CD4-positive, alpha-beta T cell (primary cell): ENCODE results near the gene ZBTB4. TPM values are rescaled to one million over a fixed set of nuclear protein-coding genes. Genes with fewer than 3 reads are reported as not detected.

Experiments used
- ATAC-seq: fragments of 200-7000 bp; cut with Tn5 transposase; one replicate; pipeline ENCODE4 v1.10.0; 2022; ENCODE audit warnings: mild to moderate bottlenecking; ENCODE audit not compliant: poor library complexity
- CTCF ChIA-PET: fragments of 350-600 bp; sonication (Branson Sonifier 250); formaldehyde crosslinking; loops from one replicate; lab custom pipeline; 2021; ENCODE audit warnings: antibody characterized with exemption, inconsistent platforms; lab: Charles Lee
- POLR2A ChIA-PET: fragments of 350-600 bp; sonication (Branson Sonifier 250); formaldehyde crosslinking; loops from one replicate; lab custom pipeline; 2021; ENCODE audit warnings: antibody characterized with exemption, inconsistent platforms; lab: Charles Lee
- DNase-seq, 14 experiments: peaks; one replicate each; pipeline ENCODE4 v3.0.0-alpha.2; 2013 to 2020; ENCODE audit warnings: mixed read lengths in 2 of 14
- H3K27ac ChIP-seq, 2 donors: one replicate each; pipeline versions ENCODE4 v1.5.1 to v1.7.0; 2013; ENCODE audit warnings: low read length in 2 of 2, low read depth in 1 of 2, mild to moderate bottlenecking in 1 of 2
- H3K27me3 ChIP-seq, 2 experiments: 1 replicate in 1 of 2; 2 replicates in 1 of 2; pipeline versions ENCODE4 v1.6.1 to v1.7.0; 2013; ENCODE audit warnings: low read length in 2 of 2, control low read depth in 1 of 2, mild to moderate bottlenecking in 1 of 2, moderate library complexity in 1 of 2; ENCODE audit not compliant: insufficient read depth in 2 of 2, control insufficient read depth in 1 of 2
- H3K36me3 ChIP-seq: one replicate; pipeline ENCODE4 v1.6.1; 2013; ENCODE audit warnings: low read length, control low read depth; ENCODE audit not compliant: insufficient read depth
- H3K4me1 ChIP-seq: one replicate; pipeline ENCODE4 v1.6.1; 2013; ENCODE audit warnings: low read length, control low read depth; ENCODE audit not compliant: insufficient read depth
- H3K4me3 ChIP-seq: one replicate; pipeline ENCODE4 v1.5.1; 2013; ENCODE audit warnings: mild to moderate bottlenecking, low read length, moderate library complexity
- H3K9me3 ChIP-seq, 2 experiments: 1 replicate in 1 of 2; 2 replicates in 1 of 2; pipeline versions ENCODE4 v1.6.1 to v1.7.0; 2013; ENCODE audit warnings: low read length in 2 of 2, mild to moderate bottlenecking in 2 of 2, control low read depth in 1 of 2, moderate library complexity in 1 of 2; ENCODE audit not compliant: control insufficient read depth in 1 of 2, insufficient read depth in 1 of 2
- H3K27ac Mint-ChIP-seq: one replicate; pipeline ENCODE4 v1.8.0; 2020; ENCODE audit warnings: mixed read lengths
- H3K27me3 Mint-ChIP-seq: one replicate; pipeline ENCODE4 v1.8.0; 2021; ENCODE audit warnings: mixed read lengths
- H3K36me3 Mint-ChIP-seq: one replicate; pipeline ENCODE4 v1.8.0; 2021; ENCODE audit warnings: low read depth, mixed read lengths
- H3K4me1 Mint-ChIP-seq: one replicate; pipeline ENCODE4 v1.8.0; 2021; ENCODE audit warnings: low read depth, mixed read lengths
- H3K4me3 Mint-ChIP-seq: one replicate; pipeline ENCODE4 v1.8.0; 2020; ENCODE audit warnings: mild to moderate bottlenecking, mixed read lengths
- H3K9me3 Mint-ChIP-seq: one replicate; pipeline ENCODE4 v1.8.0; 2020; ENCODE audit warnings: mixed read lengths
- CTCF ChIP-seq: fragments of 200-600 bp; IDR thresholded peaks from one replicate; pipeline ENCODE4 v1.8.0; 2022; ENCODE audit warnings: antibody characterized with exemption, mild to moderate bottlenecking
- intact Hi-C, 2 experiments: fragments of 100-400 bp; cut with DNase I in 1 of 2; cut with micrococcal nuclease in 1 of 2; formaldehyde crosslinking; loops; one replicate each; pipeline versions ENCODE4 v1.15.1 to v1.9.0; 2023 to 2025; cut with DNase I, micrococcal nuclease
- total RNA-seq, 174 experiments: library from RNA in 2 of 174; stranded (reverse) in 2 of 174; gene quantifications; one replicate each; pipeline ENCODE4 v1.2.3 and lab custom pipeline; 2021 to 2026

ZBTB4 gene
- total RNA-seq, 2 experiments from 2014 or later, result 55.1 to 55.6 TPM

DNA sequence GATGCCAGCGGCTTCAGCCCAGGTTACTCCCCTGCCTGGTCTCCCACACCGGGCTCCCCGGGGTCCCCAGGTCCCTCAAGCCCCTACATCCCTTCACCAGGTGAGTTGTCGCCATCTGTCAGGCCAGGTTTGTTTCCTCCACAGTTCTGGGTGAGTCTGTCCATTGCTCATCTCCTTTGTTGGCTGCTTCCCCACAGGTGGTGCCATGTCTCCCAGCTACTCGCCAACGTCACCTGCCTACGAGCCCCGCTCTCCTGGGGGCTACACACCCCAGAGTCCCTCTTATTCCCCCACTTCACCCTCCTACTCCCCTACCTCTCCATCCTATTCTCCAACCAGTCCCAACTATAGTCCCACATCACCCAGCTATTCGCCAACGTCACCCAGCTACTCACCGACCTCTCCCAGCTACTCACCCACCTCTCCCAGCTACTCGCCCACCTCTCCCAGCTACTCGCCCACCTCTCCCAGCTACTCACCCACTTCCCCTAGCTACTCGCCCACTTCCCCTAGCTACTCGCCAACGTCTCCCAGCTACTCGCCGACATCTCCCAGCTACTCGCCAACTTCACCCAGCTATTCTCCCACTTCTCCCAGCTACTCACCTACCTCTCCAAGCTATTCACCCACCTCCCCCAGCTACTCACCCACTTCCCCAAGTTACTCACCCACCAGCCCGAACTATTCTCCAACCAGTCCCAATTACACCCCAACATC lies 33.6 kb upstream of the ZBTB4 start:
- ChIA-PET CTCF (interaction anchor here (0.7 to 3.7 kb wide), 4 partner anchors 10 to 175 kb away, joined by 3 to 30 read pairs (median 5); partner anchors contain the start of gene SENP3), POLR2A (interaction anchor here (0.7 to 2.9 kb wide), 4 partner anchors 29 to 174 kb away, joined by 3 to 12 read pairs (median 8); partner anchors contain the start of genes POLR2A, TMEM102, TP53 and WRAP53)
- H3K4me1 Mint-ChIP-seq, result no peaks in the 10 kb centered on the region
- Histone ChIP-seq H3K27ac (no peak overlapping the region), H3K36me3 (peaks cover 60% of the 10 kb centered on the region), H3K27me3 (no peaks in the 10 kb centered on the region), H3K4me3 (no peak overlapping the region), H3K4me1 (no peaks in the 10 kb centered on the region), H3K9me3 (no peaks in the 10 kb centered on the region)
- H3K27ac Mint-ChIP-seq, result no peak overlapping the region
- no peak overlapping the region for H3K4me3 Mint-ChIP-seq
- no peak for TF ChIP-seq CTCF
- intact Hi-C loops, result loop anchor here in 1 of 2 experiments (10.0 kb wide), 1 partner anchor 172 kb away; the partner anchor contains the start of genes TP53 and WRAP53
- H3K9me3 Mint-ChIP-seq, result no peaks in the 10 kb centered on the region
- peaks cover 69% of the 10 kb centered on the region for H3K36me3 Mint-ChIP-seq
- no peaks in the 10 kb centered on the region for H3K27me3 Mint-ChIP-seq
- ATAC-seq (no peak), DNase-seq (no peak)

DNA sequence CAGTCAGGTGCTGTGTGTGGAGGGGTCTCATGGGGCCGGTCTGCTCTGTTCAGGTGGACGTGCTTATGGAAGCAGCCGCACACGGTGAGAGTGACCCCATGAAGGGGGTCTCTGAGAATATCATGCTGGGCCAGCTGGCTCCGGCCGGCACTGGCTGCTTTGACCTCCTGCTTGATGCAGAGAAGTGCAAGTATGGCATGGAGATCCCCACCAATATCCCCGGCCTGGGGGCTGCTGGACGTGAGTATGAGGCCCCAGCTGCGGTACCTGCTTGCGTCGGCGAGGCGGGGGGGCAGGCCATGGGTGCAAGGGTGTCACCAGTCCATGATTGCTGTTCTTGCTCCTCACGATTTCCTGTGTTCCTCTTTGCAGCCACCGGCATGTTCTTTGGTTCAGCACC lies 32.7 kb upstream of the ZBTB4 start:
- no peaks in the 10 kb centered on the region for H3K27me3 ChIP-seq
- H3K36me3 ChIP-seq, result peaks cover 69% of the 10 kb centered on the region
- CTCF ChIA-PET, result no interaction called here
- peaks cover 78% of the 10 kb centered on the region for H3K36me3 Mint-ChIP-seq
- no peaks in the 10 kb centered on the region for H3K27me3 Mint-ChIP-seq
- POLR2A ChIA-PET, result no interaction called here
- DNase-seq (no peak), ATAC-seq (no peak)
- H3K4me1 ChIP-seq, result no peaks in the 10 kb centered on the region
- H3K4me3 ChIP-seq, result no peak overlapping the region
- no peak overlapping the region for H3K27ac ChIP-seq
- H3K4me1 Mint-ChIP-seq, result no peaks in the 10 kb centered on the region
- no peak overlapping the region for H3K4me3 Mint-ChIP-seq
- no peak overlapping the region for H3K27ac Mint-ChIP-seq
- intact Hi-C loops, result loop anchor here in 1 of 2 experiments (10.0 kb wide), 1 partner anchor 173 kb away; the partner anchor contains the start of genes TP53 and WRAP53
- TF ChIP-seq CTCF, result no peak
- no peaks in the 10 kb centered on the region for H3K9me3 ChIP-seq
- H3K9me3 Mint-ChIP-seq, result no peaks in the 10 kb centered on the region

- peaks cover 88% of the 10 kb centered on the region for H3K36me3 Mint-ChIP-seq
- CTCF ChIA-PET, result no interaction called here
- intact Hi-C loops, result loop anchor here in 1 of 2 experiments (10.0 kb wide), 1 partner anchor 174 kb away; the partner anchor contains the start of genes TP53 and WRAP53
These were observed 31.7 kb upstream of the ZBTB4 start for GRCh38 chr17:7511108-7511507.

More at GRCh38 chr17:7511108-7511507, 31.7 kb upstream of the ZBTB4 start:
- Histone ChIP-seq H3K27me3 (no peaks in the 10 kb centered on the region), H3K4me3 (no peak overlapping the region), H3K36me3 (peaks cover 79% of the 10 kb centered on the region), H3K27ac (no peak overlapping the region), H3K9me3 (no peaks in the 10 kb centered on the region), H3K4me1 (no peaks in the 10 kb centered on the region)
- Mint-ChIP-seq H3K27me3 (no peaks in the 10 kb centered on the region), H3K27ac (peak overlapping the region; percentile 75), H3K4me1 (no peaks in the 10 kb centered on the region), H3K9me3 (no peaks in the 10 kb centered on the region), H3K4me3 (peak overlapping the region; percentile 51)
- no peak for TF ChIP-seq CTCF
- ATAC-seq, result no peak
- no peak for DNase-seq
- POLR2A ChIA-PET, result no interaction called here
